GM19467 (cell line): Measurements from ENCODE around the gene KIF3B.
A peak's percentile ranks its signal among the peaks of the same experiment; 100 is the strongest.
"Not testable (repeated sequence)": the region's sequence is repeated elsewhere in the genome, so short reads cannot be mapped to it uniquely, and the experiment has no call there.

Experiments
- ATAC-seq: cut with Tn5 transposase; IDR thresholded peaks from one replicate; pipeline ENCODE4 v1.9.1; 2021; ENCODE audit warnings: mild to moderate bottlenecking, moderate library complexity; ENCODE audit not compliant: unreplicated experiment

The KIF3B gene

DNA sequence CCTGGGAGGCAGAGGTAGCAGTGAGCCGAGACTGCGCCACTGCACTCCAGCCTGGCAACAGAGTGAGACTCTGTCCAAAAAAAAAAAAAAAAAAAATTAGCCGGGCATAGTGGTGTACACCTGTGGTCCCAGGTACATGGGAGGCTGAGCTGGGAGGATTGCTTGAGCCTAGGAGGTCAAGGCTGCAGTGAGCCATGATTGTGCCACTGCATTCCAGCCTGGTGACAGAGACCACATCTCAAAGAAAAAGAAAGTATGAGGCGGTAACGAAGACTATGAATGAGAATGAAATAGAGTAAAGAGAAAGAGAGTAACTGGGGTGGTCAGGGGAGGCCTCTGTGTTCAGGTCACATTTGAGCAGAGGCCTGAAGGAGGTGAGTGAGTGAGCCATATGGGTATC lies 31.2 kb upstream of the KIF3B start:
- not testable (repeated sequence) for ATAC-seq

DNA sequence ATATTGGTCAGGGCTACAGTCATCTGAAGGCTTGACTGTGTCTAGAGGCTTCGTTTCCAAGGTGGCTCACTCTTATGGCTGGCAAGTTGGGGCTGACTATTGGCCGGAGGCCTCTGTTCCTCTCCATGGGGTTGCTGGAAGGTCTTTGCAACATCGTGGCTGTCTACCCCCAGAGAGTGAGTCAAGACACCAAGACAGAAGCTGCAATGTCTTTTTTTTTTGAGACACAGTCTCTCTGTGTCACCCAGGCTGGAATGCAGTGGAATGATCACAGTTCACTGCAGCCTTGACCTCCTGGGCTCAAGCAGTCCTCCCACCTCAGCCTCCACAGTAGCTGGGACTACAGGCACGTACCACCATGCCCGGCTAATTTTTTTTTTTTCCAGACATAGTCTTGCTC lies 29.4 kb upstream of the KIF3B start:
- ATAC-seq: no peak

DNA sequence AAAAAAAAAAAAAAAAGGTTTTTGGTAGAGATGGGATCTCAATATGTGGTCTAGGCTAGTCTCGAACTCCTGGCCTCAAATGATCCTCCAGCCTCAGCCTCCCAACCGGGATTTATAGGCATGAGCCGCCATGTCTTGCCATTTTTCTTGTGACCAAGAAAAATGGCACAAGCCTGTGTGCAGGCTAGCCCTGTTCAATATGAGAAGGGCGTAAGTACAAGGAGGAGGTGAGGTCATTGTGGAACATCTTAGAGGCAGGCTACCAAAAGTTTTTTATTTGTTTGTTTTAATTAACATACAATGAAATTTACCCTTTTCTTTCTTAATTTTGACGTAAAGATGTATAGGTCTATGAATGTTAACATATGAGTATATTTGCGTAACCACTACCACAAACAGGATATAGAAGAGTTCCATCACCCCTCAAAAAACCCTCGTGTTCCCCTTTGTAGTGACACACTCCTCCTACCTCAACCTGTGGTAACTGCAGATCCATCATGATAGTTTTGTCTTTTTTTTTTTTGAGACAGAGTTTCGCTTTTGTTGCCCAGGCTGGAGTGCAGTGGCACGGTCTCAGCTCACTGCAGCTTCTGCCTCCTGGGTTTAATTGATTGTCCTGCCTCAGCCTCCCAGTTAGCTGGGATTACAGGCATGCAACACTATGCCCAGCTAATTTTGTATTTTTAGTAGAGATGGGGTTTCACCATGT lies 28.3 kb upstream of the KIF3B start:
- no peak for ATAC-seq

DNA sequence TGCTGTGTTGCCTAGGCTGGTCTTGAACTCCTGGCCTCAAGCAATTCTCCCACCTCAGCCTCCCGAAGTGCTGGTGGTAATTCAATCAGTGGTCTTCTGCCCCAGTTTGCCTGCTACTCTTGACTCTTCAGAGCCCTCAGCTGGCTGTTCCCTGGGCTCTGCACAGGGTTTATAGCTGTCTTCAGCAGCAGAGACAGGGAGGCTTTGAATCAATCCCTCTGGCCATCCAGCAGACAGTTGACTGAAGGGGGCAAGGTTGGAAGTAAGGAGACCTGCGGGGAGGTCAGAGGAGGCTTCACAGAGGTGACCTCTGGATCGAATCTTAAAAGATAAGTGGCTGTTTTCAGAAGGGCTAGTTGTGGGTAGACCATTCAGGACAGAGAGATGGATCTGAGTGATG lies 26.0 kb upstream of the KIF3B start:
- no peak for ATAC-seq

DNA sequence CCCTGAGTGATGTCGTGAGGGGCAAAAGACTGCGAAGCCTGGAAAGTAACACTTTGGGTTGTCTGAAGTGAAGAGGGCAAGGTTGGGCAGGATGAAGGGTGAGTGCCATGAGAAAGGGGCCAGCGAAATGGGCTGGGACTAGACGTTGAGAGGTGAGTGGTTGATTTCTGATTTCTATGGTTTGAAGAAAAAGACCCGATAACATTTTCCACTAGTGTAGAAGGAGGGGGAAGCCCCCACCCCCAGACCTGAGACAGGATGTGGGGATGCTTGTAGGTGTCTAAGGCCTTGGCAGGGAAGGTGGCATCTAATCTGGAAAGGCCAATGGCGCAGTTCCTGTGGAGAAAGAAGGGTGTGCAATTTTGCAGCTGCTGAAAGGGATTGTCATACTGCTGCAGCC lies 25.3 kb upstream of the KIF3B start:
- ATAC-seq: no peak

DNA sequence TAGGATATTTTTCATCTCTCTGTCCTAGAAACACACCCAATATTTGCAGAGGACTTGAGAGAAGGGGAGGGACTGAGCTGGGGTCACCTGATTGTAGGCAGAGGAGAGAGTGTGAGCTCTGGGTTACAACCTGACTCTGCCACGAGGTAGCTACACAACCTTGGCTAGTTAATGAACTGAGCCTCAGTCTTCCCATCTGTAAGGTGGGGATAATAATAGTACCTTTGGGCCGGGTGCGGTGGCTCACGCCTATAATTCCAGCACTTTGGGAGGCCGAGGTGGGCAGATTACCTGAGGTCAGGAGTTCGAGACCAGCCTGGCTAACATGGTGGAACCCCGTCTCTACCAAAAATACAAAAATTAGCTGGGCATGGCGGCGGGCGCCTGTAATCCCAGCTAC lies 16.5 kb upstream of the KIF3B start:
- ATAC-seq: not testable (repeated sequence)

DNA sequence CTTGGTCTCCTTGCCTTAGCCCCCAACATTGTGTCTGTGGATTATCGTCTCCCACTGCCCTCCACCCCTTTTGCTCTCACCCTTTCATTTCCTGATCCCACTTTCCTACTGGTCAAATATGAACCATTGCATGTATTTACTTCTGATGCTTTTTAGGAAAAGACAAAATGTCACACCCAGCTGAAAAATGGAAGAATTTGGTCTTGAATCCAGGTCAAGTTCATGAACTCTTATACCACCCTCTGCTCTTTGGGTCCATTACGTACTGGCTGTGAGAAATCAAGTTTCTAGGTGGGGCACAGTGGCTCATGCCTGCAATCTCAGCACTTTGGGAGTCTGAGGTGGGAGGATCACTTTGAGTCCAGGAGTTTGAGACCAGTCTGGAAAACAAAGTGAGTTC lies 15.8 kb upstream of the KIF3B start:
- no peak for ATAC-seq

DNA sequence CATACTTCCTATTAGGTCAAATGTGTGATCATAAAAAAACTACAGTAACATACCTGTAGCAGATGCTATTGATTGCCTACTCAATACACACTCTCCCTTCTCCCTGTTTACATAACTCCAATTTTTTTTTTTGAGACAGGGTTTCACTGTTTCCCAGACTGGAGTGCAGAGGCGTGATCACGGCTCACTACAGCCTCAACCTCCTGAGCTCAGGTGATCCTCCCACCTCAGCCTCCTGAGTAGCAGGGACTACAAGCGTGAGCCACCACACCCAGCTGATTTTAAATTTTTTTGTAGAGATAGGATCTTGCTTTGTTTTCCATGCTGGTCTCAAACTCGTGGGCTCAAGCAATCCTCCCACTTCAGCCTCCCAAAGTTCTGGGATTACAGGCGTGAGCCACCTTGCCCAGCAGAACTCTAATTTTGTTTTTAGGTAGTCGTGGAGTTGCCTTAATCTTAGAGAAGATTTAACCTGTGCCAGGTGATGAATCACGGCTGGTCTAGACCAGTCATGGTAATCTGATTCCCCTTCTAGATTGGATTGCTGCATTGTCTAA lies 14.0 kb upstream of the KIF3B start:
- no peak for ATAC-seq

DNA sequence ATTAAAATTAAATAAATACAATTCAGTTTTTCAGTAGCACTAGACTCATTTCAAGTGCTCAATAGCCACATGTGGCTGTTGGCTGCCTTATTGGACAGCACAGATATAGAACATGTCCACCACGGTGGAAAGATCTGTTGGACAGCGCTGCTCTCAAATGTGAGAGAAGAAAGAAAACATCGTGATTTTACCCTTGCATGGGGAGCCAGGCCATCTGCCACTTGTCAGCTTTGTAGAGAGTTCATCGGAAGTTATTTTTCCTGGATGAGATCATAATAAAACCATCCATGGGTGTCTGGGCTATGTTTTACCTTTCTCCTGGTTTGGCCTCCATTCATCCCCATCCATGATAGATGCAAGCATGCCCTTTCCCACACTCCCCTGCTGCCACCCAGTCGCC lies 5.8 kb upstream of the KIF3B start:
- no peak for ATAC-seq

DNA sequence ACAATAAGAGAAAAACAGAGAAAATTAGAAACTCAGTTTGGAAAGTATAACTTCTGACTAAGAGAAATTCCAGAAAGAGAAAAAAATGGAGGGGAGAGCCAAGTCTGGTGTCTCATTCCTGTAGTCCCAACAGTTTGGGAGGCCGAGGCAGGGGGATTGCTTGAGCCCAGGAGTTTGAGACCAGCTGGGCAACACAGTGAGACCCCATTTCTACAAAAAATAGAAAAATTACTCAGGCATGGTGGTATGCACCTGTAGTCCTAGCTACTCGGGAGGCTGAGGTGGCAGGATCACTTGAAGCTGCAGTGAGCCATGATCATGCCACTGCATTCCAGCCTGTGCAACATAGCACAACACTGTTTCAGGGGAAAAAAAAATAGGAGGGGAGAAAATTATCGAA lies 3.1 kb upstream of the KIF3B start:
- ATAC-seq: no peak

DNA sequence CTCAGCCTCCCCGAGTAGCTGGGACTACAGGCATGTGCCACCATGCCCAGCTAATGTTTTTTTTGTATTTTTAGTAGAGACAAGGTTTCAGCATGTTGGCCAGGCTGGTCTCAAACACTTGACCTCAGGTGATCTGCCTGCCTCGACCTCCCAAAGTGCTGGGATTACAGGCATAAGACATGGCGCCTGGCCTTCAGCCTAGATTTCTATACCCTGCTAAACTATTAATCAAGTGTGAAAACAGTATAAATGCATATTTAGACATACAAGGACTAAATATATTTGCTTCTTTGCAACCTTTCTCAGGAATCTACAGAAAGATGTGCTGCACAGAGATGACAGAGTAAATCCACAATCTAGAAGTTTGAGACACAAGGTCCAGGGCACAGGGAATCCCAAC lies 2.3 kb upstream of the KIF3B start:
- not testable (repeated sequence) for ATAC-seq

DNA sequence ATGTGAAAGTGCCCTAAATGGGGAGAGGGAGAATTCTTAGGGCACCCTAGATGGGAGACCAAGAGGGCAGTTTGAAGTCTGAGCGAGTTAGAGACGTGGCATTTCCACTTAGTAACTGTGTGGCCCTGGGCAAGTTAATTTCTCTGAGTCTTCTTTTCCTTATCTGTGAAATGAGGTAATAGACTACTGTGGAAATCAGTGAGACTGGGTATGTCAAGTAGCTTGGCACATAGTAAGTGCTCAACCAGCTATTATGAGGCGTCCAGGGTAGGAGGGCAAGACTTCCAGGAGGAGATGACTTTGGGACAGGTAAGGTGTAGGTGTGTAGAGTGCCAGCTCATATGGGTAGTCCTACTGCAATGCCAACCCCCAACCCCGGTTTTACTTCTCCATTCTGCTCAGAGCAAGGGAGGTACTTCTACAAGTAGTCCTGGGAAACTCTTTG lies 770 bp downstream of the KIF3B start:
- ATAC-seq: peak; percentile 47

DNA sequence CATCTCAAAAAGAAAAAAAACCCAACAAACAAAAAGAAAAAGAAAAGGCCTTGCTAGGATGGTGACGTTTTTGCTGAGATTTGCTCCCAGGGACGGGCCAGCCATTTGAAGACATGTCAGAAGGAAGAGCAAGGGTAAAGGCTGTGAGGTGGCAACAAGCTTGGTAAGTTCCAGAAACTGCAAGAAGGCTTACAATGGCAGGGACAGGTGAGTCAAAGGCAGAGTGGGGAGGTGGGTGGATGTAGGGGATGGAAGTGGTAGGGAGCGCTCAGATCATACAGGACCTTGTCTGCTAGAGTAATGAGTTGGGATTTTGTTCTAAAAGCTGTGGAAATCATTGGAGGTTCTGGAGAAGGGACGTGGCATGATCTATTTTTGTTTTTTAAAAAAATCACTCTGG lies 4.3 kb downstream of the KIF3B start:
- no peak for ATAC-seq

DNA sequence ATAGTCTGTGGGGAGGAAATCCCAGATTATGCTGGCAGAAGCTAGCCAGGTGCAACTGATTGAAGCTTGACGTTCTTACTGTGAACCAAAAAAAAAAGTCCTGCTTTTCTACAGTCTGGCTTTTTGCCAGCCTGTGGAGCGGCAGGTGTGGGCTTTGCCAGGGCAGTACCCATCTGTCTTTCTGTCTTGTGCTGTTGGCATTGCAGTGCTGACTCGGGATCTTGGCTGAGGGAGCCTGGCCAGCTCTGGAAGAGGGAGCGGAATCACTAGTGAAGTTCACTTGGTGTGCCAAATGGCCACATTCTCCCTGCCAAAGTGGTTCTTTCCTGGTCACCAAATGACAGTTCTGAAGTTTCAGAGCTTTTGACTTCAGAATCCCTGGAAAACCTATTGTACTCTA lies 5.0 kb downstream of the KIF3B start:
- ATAC-seq: no peak

DNA sequence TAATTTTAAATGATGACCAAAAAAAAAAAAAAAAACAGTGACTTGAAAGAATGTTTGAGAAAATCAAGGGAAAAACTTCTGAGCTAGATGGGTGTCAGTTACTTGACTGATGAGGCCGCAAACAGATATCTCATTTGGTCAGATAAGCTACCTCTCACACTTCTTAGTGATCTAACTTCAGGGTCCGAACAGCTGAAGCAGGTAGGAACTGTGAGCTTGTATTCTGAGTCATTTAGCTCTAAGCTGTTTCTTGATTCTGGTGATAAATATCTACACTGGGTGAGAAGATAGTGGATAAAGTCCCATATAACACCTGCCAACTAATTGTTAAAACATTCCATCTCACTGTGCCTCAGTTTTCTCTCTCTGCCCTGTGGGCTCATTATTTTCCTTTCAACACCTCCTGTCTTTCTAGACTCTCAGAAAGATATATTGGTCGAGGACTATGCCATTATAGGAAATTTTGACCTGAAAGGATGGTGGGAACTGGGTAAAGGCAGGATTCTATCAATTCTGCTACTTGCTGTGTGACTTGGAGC lies 7.7 kb downstream of the KIF3B start:
- ATAC-seq: no peak

DNA sequence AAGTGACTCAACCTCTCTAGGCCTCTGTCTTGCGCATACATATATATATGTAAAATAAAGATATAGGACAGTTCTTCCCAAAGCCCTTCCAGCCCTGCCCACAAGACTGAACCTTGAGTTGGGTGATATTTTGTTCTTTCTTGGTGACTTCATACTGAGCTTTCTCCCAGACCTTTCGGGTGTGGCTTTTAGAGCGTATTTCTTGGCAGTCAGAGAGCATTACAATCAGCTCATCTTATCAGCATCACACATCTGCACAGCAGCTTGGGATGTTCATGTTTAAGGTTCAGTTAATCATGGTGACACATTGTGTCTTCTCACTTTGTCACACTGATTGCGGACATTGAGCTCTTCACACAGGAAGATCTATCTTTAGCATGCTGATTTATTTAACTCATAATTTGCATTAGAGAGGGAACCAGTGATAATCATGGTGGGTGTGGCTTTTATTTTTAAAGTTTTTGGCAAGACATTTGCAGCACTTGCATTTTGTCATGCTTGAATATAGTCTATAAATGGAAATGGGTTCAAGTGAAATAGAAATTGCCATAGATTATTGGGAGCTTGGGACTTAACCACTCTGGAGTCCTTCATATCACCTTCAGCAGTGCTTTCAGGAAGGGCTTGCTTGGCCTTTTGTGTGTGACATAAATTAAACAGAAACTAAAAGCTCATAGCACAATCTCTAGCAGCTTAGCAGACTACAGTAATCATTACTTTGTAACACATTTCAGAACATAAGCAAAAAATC lies 8.3 kb downstream of the KIF3B start:
- ATAC-seq: no peak

DNA sequence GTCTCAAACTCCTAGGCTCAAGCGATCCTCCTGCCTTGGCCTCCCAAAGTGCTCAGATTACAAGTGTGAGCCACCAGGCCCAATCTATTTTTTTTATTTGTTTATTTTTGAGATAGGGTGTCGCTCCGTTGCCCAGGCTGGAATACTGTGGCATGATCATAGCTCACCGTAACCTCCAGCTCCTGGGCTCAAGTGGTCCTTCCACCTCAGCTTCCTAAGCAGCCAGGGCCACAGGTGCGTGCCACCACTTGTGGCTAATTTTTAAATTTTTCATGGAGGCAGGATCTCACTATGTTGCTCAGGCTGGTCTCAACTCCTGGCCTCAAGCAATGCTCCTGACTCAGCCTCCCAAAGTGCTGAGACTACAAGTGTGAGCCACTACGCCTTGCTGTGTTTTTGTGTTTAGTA lies 9.8 kb downstream of the KIF3B start:
- no peak for ATAC-seq

DNA sequence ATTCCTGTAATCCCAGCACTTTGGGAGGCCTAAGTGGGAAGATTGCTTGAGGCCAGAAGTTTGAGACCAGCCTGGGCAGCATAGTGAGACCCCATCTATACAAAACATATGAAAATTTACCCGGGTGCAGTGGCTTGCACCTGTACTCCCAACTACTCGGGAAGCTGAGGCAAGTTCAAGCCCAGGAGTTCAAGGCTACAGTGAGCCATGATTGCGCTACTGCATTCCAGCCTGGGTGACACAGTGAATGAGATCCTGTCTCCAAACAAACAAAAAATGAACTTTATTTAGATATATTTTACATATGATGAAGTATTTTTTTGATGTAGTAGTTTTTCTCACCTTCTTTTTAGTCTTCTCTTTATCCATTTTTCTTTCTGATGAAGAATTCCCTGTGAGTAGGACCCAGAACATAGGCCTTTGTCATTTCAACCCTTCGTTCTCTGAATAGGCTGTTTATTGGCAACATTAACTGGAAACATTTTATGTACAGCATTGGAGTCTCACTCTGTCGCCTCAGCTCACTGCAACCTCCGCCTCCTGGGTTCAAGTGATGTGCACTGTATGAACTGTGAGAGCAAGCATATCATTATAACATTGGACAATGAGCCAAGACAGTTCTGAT lies 10.9 kb downstream of the KIF3B start:
- ATAC-seq: no peak

DNA sequence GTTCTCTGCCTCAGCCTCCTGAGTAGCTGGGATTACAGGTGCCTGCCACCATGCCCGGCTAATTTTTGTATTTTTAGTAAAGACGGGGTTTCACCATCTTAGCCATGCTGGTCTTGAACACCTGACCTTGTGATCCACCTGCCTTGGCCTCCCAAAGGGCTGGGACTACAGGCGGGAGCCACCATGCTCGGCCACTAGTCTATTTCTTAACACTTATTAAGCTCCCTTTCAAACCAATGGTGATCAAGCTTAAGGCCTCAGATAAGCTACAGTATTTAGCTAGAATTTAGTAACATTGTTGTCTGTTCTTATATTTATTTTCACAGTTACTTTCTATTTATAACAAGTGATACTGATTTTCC lies 11.8 kb downstream of the KIF3B start:
- ATAC-seq: not testable (repeated sequence)

DNA sequence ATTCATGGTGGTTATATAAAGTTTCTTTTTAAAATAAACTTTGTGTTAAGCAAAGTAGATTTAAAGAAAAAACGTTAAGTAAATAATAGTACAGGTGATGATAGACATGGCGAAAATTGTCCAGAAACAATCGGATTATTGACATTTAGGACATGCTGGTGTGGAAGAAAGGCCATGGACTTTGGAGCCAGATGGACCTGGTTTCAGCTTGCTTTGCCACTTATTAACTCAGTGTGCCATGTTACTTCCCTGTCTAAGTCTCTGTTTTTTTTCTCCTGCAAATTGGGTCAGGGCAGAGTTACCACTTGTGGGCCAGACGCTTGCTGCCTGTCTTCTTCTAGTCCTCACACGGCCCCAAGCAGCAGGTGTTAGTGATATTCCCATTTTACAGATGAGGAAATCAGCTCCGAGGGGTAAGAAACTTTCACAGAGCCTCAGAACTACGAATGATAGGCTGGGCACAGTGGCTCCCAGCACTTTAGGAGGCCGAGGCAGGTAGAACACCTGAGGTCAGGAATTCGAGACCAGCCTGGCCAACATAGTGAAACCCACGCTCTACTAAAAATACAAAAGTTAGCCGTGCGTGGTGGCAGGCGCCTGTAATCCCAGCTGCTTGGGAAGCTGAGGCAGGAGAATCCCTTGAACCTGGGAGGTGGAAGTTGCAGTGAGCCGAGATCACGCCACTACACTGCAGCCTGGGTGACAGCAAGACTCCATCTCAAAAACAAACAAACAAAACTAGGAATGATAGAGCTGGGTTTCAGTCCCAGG lies 12.4 kb downstream of the KIF3B start:
- no peak for ATAC-seq

DNA sequence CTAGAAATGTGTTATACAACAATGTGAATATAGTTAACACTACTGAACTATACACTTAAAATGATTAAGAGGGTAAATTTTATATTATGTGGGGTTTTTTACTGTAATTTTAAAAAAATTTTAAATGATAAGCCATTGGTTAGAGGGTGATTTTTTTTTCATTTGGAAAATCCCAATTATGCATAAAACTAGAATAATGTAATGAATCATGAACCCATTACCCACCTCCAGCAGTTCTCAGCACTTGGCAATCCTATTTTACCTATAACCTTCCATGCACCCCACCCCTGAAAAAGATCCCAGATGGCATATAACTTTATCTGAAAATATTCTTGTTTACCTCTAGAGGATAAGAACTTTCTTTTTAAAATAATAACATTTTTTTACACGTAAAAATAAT lies 13.7 kb downstream of the KIF3B start:
- no peak for ATAC-seq
